Measurements from ENCODE around the gene TSPAN4. TPM values are rescaled to one million over a fixed set of nuclear protein-coding genes. Genes with fewer than 3 reads are reported as not detected.

The TSPAN4 gene
- total and polyA plus RNA-seq, 10 of the 15 experiments (the other 5 are each of a cell fraction or from before 2014, with no cell fraction given): 0.37 to 14.0 (median 8.5) TPM; not detected in 1

GRCh38 chr11:898143-898511 is 55.5 kb downstream of the TSPAN4 start:
- TF ChIP-seq RAD21 (IDR thresholded peaks at IDR 0.05; ENCODE audit: insufficient read depth, low read depth, low read length) (peak; percentile 12; the same call in 1 of the 2 replicates), CTCF (IDR thresholded peaks at IDR 0.05 in 2 of 3, conservative IDR thresholded peaks at IDR 0.05 in 1 of 3; ENCODE audit: control insufficient read depth in 2 of 3, extremely low read depth in 1 of 3, insufficient read depth in 1 of 3, low read depth in 3 of 3, low read length in 3 of 3) (peak in 1 of 3 experiments; percentile 29; a peak in 2 of 6 replicates), GATAD2B (conservative IDR thresholded peaks at IDR 0.05; ENCODE audit: low read depth) (no peak)
- Histone ChIP-seq H3K4me2 (ENCODE audit: control insufficient read depth, insufficient read depth) (no peak overlapping the region), H3K36me3 (ENCODE audit: control insufficient read depth in 2 of 2, insufficient read depth in 2 of 2, low read length in 1 of 2) (peaks cover 3 to 37% of the 10 kb centered on the region in 2 experiments; a peak in 3 of 4 replicates), H3K9me3 (replicated peaks; ENCODE audit: control insufficient read depth, insufficient read depth, low read length) (no peaks in the 10 kb centered on the region), H3K9ac (ENCODE audit: control insufficient read depth, insufficient read depth, low read length) (no peak overlapping the region), H3K27me3 (replicated peaks in 1 of 2; ENCODE audit: control insufficient read depth in 2 of 2, insufficient read depth in 2 of 2, low read length in 1 of 2) (no peaks in the 10 kb centered on the region), H3K79me2 (ENCODE audit: control insufficient read depth, insufficient read depth, low read length) (no peaks in the 10 kb centered on the region), H3K4me1 (ENCODE audit: control insufficient read depth, insufficient read depth, low read length) (no peaks in the 10 kb centered on the region), H2AFZ (ENCODE audit: control insufficient read depth, low read depth, low read length) (no peak overlapping the region), H4K20me1 (ENCODE audit: control insufficient read depth, insufficient read depth) (no peaks in the 10 kb centered on the region), H3K27ac (ENCODE audit: control insufficient read depth, insufficient read depth) (no peak overlapping the region), H3K4me3 (no peak overlapping the region)
- ATAC-seq (peak; percentile 60), DNase-seq (ENCODE audit: low read depth, low spot score) (no peak), FAIRE-seq (no peak)
- POLR2A ChIA-PET: no interaction called here
- intact Hi-C loops (cut with micrococcal nuclease; ENCODE audit: unreplicated experiment) (no loop called here), in situ Hi-C loops (cut with MboI) (no loop called here)
- SMC1A ChIA-PET (ENCODE audit: uncharacterized antibody, unreplicated experiment): no interaction called here
- WGBS (ENCODE audit: insufficient coverage, insufficient replicate concordance, low lambda C conversion rate, missing lambda C conversion rate): 88% methylated on average over 8 of the region's 10 CpGs
- RAD21 ChIA-PET (ENCODE audit: unreplicated experiment): no interaction called here
- CTCF ChIA-PET: no interaction called here
- BruUV-seq (replicated peaks): no TSS peak

DNA sequence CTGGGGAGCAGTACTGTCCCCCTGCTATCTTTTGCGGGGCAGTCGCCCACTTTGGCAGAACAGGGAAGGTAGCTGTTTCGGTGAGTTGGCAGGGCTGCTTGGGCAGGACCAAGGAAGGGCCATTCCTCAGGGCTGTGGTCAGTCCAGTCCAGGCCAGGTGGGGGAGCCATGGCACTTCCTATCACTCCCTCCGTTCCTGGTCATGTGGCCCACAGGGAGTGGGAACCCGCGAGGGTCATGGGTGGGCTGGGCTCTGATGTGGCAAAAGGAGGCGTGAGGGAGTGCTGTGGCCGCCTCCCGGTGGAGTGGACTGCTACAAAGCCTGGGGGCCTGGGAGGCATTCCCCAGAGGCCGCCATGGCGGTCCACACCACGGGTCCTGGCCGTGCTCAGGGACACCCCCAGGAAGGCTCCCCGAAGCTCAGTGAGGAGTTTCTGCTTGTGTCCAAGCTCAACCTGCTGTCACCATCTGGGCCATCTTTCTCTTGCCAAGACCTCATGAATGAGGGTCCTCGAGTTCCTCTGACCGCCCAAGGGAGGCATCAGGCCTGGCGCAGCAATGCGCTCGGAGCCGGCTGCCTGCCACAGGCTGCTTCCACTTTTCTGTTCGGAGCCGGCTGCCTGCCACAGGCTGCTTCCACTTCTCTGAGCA is 56.0 kb downstream of the TSPAN4 start:
- ChIA-PET CTCF (no interaction called here), RAD21 (ENCODE audit: unreplicated experiment) (no interaction called here), SMC1A (ENCODE audit: uncharacterized antibody, unreplicated experiment) (no interaction called here), POLR2A (no interaction called here)
- Histone ChIP-seq H3K27me3 (replicated peaks in 1 of 2; ENCODE audit: control insufficient read depth in 2 of 2, insufficient read depth in 2 of 2, low read length in 1 of 2) (no peaks in the 10 kb centered on the region), H3K79me2 (ENCODE audit: control insufficient read depth, insufficient read depth, low read length) (no peaks in the 10 kb centered on the region), H3K27ac (ENCODE audit: control insufficient read depth, insufficient read depth) (no peak overlapping the region), H2AFZ (ENCODE audit: control insufficient read depth, low read depth, low read length) (no peak overlapping the region), H3K9me3 (replicated peaks; ENCODE audit: control insufficient read depth, insufficient read depth, low read length) (no peaks in the 10 kb centered on the region), H3K9ac (ENCODE audit: control insufficient read depth, insufficient read depth, low read length) (no peak overlapping the region), H3K4me3 (no peak overlapping the region), H3K4me1 (ENCODE audit: control insufficient read depth, insufficient read depth, low read length) (no peaks in the 10 kb centered on the region), H3K4me2 (ENCODE audit: control insufficient read depth, insufficient read depth) (no peak overlapping the region), H4K20me1 (ENCODE audit: control insufficient read depth, insufficient read depth) (no peaks in the 10 kb centered on the region), H3K36me3 (ENCODE audit: control insufficient read depth in 2 of 2, insufficient read depth in 2 of 2, low read length in 1 of 2) (peaks cover 3 to 39% of the 10 kb centered on the region in 2 experiments; a peak in 3 of 4 replicates)
- intact Hi-C loops (cut with micrococcal nuclease; ENCODE audit: unreplicated experiment) (no loop called here), in situ Hi-C loops (cut with MboI) (no loop called here)
- no peak for ATAC-seq
- no peak for FAIRE-seq
- DNase-seq (ENCODE audit: low read depth, low spot score): no peak
- TSS peak; percentile 54 for BruUV-seq (replicated peaks)
- WGBS (ENCODE audit: insufficient coverage, insufficient replicate concordance, low lambda C conversion rate, missing lambda C conversion rate): 83% methylated on average over 22 of the region's 22 CpGs
- TF ChIP-seq SREBF1 (IDR thresholded peaks at IDR 0.05; ENCODE audit: low read length) (no peak), BACH1 (IDR thresholded peaks at IDR 0.05; ENCODE audit: borderline replicate concordance) (no peak), HDAC2 (IDR thresholded peaks at IDR 0.05) (no peak), SMC3 (IDR thresholded peaks at IDR 0.05; ENCODE audit: borderline replicate concordance, low read length) (no peak), ZNF24 (IDR thresholded peaks at IDR 0.05) (no peak), PRDM15 (CRISPR knock-in tag; IDR thresholded peaks at IDR 0.05) (no peak), RELA (IDR thresholded peaks at IDR 0.05; ENCODE audit: borderline replicate concordance, partially characterized antibody) (no peak), IKZF1 (conservative IDR thresholded peaks at IDR 0.05) (no peak), CREB1 (IDR thresholded peaks at IDR 0.05; ENCODE audit: low read depth) (no peak), POLR2A (IDR thresholded peaks at IDR 0.05; ENCODE audit: low read depth, low read length) (no peak), PAX8 (IDR thresholded peaks at IDR 0.05) (no peak)
